T1000 (cell line): ENCODE results near the gene SULF2.

ENCODE experiments used
- DNase-seq: peaks from one replicate; lab custom pipeline; 2025; ENCODE audit warnings: mixed read lengths; lab: John Stamatoyannopoulos, UW

Gene SULF2

GRCh38 chr20:47684306-47685080, 100.8 kb downstream of the SULF2 start:
- no peak for DNase-seq

DNA sequence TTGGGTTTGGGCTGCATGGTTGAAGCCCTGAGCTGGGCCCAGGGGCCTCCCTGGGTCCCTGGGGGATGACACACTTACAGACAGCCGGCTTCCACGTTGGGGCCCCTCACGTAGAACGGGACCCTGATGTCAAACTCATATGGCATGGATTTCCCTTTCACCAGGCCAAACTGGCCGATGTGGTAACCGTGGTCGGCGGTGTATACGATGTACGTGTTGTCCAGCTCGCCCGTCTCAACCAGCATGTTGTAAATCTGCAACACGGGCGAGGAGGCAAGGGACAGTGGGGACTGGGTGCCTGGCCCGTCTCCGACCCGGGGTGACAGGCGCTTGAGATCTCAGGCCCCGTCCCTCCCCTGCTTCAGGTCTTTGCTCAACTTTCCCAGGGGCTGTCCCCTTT, 102.4 kb downstream of the SULF2 start:
- no peak for DNase-seq

DNA sequence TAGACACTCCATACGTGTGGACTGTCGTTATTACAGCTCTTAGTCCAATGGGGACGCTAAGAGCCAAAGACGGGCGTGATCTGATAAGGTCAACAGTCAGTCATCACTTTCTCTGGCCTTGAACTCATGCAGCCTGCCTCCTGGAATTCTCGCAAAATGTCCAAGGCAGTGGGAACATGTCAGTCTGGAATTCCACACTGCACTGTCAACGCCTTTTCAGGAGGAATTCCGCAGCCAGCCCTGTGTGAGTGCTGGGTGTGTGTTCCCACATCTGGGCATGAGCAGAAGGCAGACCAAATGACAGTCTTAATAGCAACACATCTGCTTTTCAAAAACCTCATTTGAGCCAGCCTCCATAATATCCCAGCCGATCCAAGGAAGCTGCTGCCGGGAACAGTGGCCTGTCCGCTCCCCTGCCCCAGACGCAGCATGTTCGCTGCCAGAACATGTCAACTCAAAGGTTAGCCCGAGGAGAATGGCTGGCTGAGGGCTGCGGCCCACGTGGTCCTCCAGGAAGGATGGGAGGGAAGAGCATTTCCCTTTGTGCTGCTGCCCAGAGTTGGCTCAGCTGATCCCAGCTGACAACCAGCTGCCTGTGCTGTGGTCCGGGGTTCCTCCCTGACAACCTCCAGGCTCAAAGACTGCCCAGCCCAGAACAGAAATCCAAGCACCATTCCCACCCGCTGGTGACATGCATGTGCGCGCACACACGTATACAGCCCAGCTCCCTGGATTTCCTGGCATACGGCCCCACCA, 103.1 kb downstream of the SULF2 start:
- no peak for DNase-seq

DNA sequence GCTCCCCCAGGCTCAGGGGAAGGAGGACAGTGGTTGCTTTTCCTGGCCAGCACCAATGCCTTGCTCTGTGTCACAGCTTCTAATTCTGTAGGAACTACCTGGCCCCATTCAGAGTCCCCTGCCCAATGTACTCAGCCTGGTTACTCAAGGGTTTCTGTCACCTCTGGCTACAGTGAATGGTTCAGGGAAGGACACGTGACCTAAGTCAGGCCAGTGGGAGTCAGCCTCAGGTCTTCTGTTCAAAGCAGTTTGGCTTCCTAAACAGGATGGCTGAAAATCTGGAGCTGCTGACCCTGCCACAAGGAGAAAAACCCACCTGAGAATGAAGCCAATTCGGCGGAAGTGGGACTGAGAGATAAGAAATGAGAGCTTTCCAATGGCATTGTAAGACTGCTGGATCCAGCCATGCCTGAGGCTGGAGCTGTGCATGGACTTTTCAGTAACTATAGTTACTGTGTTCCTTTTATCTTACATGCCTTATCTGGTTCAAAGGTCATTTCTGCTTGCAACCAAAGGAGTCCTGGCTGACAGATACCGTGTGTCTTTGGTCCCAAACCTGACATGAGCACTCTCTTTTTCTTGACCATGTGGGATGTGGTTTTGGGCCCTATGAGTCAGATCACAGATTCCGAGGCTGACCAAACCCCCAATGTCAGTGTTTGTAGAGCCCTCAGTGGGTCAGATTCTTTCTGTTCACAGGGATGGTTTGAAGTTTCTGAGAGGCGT, 104.3 kb downstream of the SULF2 start:
- DNase-seq: no peak

GRCh38 chr20:47679462-47679861, 105.8 kb downstream of the SULF2 start:
- DNase-seq: no peak

DNA sequence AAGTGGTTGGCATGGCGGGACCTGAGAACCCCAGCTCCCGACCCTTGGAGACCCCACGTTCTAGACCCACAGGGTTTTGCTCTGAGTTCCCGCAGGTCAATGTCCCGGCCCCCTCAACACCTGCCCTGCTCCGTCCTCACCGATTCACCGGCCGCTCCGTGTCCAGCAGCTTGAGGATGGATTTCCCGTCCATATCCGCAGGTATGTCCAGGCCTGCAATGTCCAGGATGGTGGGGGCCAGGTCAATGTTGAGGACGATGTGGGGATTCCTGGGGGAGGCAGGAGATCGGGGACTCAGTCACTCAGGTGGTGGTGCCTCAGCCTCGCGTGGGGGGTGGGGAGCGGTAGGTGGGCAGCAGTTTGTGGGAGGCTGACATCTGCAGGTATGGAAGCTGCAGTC, 106.7 kb downstream of the SULF2 start:
- no peak for DNase-seq

DNA sequence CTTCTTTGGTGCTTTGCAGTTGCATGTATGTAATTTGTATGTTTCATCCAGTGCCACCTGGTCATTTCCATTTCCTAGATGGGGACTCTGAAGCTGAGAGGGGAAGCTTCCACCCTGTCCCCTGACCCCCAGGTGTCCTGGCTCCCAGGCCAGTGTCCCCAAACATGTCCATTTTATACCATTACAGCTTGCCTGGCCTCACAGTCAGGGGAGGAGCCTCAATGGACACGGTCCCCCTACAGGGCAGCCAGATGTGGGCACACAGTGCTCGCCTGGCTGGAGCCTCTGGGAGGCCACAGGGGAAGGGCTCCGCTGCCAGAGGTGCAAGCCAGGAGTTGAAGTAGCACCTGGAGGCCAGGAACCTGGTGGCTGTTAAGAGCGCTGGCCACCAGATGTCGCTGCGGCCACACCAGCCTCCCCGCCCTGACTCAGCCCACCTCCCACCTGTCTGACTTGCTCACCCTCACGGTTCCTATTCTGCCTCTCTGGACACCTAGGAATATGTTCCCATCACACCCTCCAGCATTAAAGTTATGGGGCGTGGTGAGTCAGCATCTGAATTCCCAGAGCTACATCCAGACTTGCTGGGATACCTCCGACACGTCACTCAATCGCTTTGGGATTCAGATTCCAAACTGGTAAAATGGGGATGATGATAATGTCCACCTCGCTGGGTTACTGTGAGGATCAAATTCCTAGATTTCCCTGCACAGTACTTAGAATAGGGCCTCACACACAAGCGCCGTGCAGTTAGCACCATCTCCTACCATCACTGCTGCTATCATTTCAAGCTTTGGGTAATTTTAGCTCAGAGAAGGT, 107.4 kb downstream of the SULF2 start:
- peak; percentile 28 for DNase-seq

DNA sequence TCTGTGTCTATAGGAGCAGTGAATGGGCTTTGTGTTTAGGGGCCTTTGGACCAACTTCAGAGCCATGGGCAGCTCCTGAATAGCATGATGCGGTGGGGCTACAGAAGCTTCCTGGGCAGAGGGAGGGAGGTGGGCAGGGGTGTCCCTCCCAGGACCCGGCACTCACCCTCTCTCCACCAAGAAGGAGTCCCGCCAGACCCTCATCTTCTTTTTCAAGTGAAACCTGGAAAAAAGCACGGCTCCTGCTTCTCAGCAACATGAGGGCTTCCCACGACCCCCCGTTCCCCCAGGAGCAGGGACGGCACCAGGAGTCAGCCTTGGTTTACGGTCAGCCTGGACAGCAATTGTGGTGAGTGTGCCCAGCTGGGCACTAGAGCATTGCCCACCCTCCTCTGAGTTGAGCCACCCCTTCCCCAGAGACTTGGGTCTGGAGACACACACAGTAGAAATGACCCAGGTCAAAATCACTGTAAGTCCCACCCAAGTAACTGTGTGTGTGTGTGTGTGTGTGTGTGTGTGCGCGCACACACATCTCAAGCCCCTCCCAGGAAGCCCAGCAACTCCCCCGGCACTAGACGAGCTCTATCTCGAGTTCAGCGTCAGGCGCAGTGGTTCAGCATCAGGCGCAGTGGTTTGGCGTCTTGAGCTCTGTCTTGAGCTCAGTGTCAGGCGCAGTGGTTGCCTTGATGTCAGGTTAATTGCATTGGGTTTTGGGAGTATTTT, 108.2 kb downstream of the SULF2 start:
- no peak for DNase-seq

DNA sequence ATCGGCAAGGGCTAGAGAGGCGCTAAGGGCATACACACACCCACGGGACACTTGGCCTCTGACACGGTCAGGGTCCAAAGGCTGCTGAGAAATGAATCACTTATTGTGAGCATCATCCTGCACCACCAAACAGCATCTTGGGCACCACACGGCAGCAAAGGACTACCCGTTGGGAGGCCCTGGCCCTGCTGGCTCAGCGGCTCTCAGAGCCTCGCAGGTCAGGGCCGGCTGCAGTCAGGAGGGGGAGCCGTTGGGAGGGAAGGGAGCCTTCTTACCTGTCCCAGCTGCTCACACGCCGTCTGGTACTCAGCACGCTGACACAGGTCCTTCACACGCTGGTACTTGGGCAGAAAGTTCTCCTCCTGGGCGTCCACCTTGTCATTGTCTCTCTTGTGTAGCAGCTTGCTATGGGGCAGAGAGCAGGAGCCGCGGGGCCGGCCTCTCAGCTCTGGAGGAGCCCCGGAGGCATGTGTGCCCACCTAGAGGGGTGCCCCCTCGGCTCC, 109.0 kb downstream of the SULF2 start:
- DNase-seq: no peak

GRCh38 chr20:47675190-47676142, 109.8 kb downstream of the SULF2 start:
- DNase-seq: no peak

DNA sequence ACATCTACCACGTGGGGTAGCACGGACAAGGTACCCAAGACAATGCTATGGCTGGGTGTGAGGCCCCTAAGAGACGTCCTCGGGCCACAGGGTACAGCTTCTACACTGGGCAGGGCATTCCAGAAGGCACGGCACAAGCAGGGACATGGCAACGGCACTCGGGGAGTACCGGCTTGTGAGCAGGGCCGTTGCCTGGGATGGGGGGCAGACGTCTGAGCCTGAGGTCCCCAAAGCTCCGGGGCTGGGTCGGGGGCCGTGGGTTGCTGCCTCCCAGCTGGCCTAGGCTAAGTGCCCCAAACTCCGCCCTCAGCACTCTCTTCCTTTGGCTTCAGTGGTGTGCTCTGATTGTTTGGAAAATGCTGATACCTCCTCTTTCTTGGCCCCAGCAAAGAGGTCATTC, 110.6 kb downstream of the SULF2 start:
- DNase-seq: no peak

- no peak for DNase-seq
Observed at GRCh38 chr20:47674145-47674544, 111.1 kb downstream of the SULF2 start.

- DNase-seq: no peak
Observed at GRCh38 chr20:47673671-47673955, 111.7 kb downstream of the SULF2 start.

- no peak for DNase-seq
Observed at GRCh38 chr20:47672886-47673670, 112.2 kb downstream of the SULF2 start.

DNA sequence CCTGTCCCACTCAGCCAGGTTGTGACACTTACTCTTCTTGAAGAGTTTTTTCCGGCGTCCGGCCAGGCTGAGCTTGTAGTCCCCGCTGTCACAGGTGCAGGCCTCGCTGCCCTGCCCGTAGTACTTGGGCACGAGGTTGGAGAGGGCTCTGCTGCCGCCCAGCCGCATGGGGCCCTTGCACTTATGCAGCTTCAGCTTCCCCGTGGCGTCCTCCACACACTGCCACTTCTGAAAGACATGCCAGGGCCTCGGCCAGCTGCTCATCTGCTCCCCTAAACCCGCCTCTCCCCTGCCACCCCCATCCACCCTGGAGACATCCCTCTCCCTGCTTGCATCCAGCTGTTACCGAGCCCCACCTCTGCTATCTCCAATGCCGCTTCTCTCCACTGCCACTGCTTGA, 113.1 kb downstream of the SULF2 start:
- no peak for DNase-seq

DNA sequence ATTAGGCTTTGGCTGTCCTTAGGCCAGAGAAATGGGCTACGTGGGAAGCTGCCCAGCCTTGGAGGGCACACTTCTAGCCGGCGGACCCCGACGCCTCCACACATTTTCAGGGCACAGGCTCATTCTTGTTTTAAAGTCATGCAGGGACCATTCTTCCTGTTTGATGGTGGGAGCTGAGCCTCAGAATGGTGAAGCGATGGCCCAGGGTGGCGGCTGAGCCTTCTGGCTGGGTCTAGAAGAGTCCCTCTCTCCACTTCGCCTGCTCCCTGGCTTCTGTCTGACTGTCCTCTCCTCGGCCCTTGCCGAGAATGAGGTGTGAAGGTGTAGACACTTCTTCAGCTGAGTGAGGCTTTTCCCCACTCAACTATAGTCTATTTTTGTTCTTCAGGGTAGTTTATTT, 114.4 kb downstream of the SULF2 start:
- no peak for DNase-seq

GRCh38 chr20:47669927-47670890, 115.1 kb downstream of the SULF2 start:
- DNase-seq: no peak

- DNase-seq: no peak
Observed at GRCh38 chr20:47669489-47669888, 115.8 kb downstream of the SULF2 start.
